OCI-LY7 (cell line): ENCODE measurements around the gene GPD1. TPM values are rescaled to one million over a fixed set of nuclear protein-coding genes. Genes with fewer than 3 reads are reported as not detected.

ENCODE experiments used
- BruUV-seq: library from RNA; stranded (reverse); fragments of 400-500 nt; replicated peaks from 2 replicates; lab custom pipeline; 2021; lab: Mats Ljungman, UMichigan
- CTCF ChIA-PET: fragments of 300-600 bp; sonication (Branson Sonifier 250); formaldehyde crosslinking; loops from one replicate; lab custom pipeline; 2022; ENCODE audit warnings: antibody characterized with exemption; ENCODE audit not compliant: unreplicated experiment; lab: Charles Lee
- POLR2A ChIA-PET: fragments of 300-600 bp; sonication (Branson Sonifier 250); formaldehyde crosslinking; loops from one replicate; lab custom pipeline; 2022; ENCODE audit warnings: antibody characterized with exemption; lab: Charles Lee
- DNase-seq: peaks from one replicate; pipeline ENCODE4 v3.0.0-alpha.2; 2015; ENCODE audit warnings: low spot score
- H2AFZ ChIP-seq: fragments of 200-600 bp; sonication (generic), shearing (Covaris generic); 2 replicates; pipeline ENCODE4 v1.6.1; 2014; ENCODE audit warnings: mild to moderate bottlenecking, antibody characterized with exemption, low read length, moderate library complexity
- H3K27ac ChIP-seq: fragments of 200-600 bp; sonication (generic); 2 replicates; pipeline ENCODE4 v1.5.1; 2014; ENCODE audit warnings: mixed run types, low read depth, mild to moderate bottlenecking, moderate library complexity, low read length, inconsistent platforms; ENCODE audit not compliant: poor library complexity, severe bottlenecking
- H3K36me3 ChIP-seq: fragments of 200-600 bp; sonication (generic); 2 replicates; pipeline ENCODE4 v1.6.1; 2014; ENCODE audit warnings: mild to moderate bottlenecking, antibody characterized with exemption, low read length, moderate library complexity, mixed read lengths; ENCODE audit not compliant: insufficient read depth
- H3K4me1 ChIP-seq: fragments of 200-600 bp; sonication (generic); 2 replicates; pipeline ENCODE4 v1.5.1; 2014; ENCODE audit warnings: mild to moderate bottlenecking, low read length; ENCODE audit not compliant: insufficient read depth, poor library complexity, severe bottlenecking
- H3K4me2 ChIP-seq: fragments of 200-600 bp; sonication (generic); 2 replicates; pipeline ENCODE4 v1.6.1; 2014; ENCODE audit warnings: mild to moderate bottlenecking, low read length
- H3K4me3 ChIP-seq: fragments of 200-600 bp; sonication (generic); 2 replicates; pipeline ENCODE4 v1.5.1; 2014; ENCODE audit warnings: mild to moderate bottlenecking, low read depth, low read length; ENCODE audit not compliant: poor library complexity, severe bottlenecking
- H3K79me2 ChIP-seq: fragments of 200-600 bp; sonication (generic); 2 replicates; pipeline ENCODE4 v1.6.1; 2016; ENCODE audit warnings: low read depth, mild to moderate bottlenecking, low read length, moderate library complexity, mixed read lengths; ENCODE audit not compliant: insufficient read depth
- H3K9me2 ChIP-seq: fragments of 200-600 bp; sonication (generic); 2 replicates; pipeline ENCODE4 v1.6.1; 2016; ENCODE audit warnings: mild to moderate bottlenecking, low read length, mixed read lengths; ENCODE audit not compliant: insufficient read depth
- H3K9me3 ChIP-seq: fragments of 200-600 bp; sonication (generic); 2 replicates; pipeline ENCODE4 v1.6.1; 2014; ENCODE audit warnings: mild to moderate bottlenecking, mixed run types, low read length, mixed read lengths
- H4K20me1 ChIP-seq: fragments of 200-600 bp; sonication (generic); 2 replicates; pipeline ENCODE4 v1.6.1; 2014; ENCODE audit warnings: mild to moderate bottlenecking, antibody characterized with exemption, low read length, moderate library complexity, mixed read lengths; ENCODE audit not compliant: insufficient read depth
- CTCF ChIP-seq: fragments of 200-600 bp; sonication (generic); conservative IDR thresholded peaks from 2 replicates; pipeline ENCODE4 v1.5.1; 2014; ENCODE audit warnings: mild to moderate bottlenecking, antibody characterized with exemption, low read length, moderate library complexity, mixed read lengths
- EZH2phosphoT487 ChIP-seq: fragments of 200-600 bp; sonication (generic); IDR thresholded peaks from 2 replicates; pipeline ENCODE4 v1.6.1; 2018; ENCODE audit warnings: low read depth, borderline replicate concordance, mild to moderate bottlenecking, mixed run types, antibody characterized with exemption, low read length, moderate library complexity, mixed read lengths
- intact Hi-C: fragments of 100-400 bp; cut with micrococcal nuclease; formaldehyde crosslinking; loops from one replicate; pipeline ENCODE4 v1.10.0; 2022; ENCODE audit not compliant: unreplicated experiment
- total RNA-seq, 2 experiments: library from RNA; depleted of rRNA in 1 of 2; stranded (reverse); fragments of >200 nt in 1 of 2; shearing (Covaris generic) in 1 of 2; gene quantifications; 2 replicates each; pipeline ENCODE4 v1.2.3, GENCODE V29; 2014 to 2022

GPD1 gene
- total RNA-seq, 2 experiments from 2014 or later = 0.47 to 1.2 TPM

GRCh38 chr12:50106907-50107306 lies 3.1 kb downstream of the GPD1 start:
- intact Hi-C loops = no loop called here
- H3K27ac ChIP-seq = no peak overlapping the region
- no peak for TF ChIP-seq CTCF
- no peak for TF ChIP-seq EZH2phosphoT487
- no peaks in the 10 kb centered on the region for H3K9me3 ChIP-seq
- ChIA-PET POLR2A (no interaction called here), CTCF (no interaction called here)
- H3K4me1 ChIP-seq = peaks cover 24% of the 10 kb centered on the region
- H3K4me3 ChIP-seq = no peak overlapping the region
- H3K79me2 ChIP-seq = no peaks in the 10 kb centered on the region
- DNase-seq = no peak
- no peak overlapping the region for H3K4me2 ChIP-seq
- H3K36me3 ChIP-seq = peaks cover under 1% of the 10 kb centered on the region; the same call in 1 of the 2 replicates
- H2AFZ ChIP-seq = no peak overlapping the region
- no peaks in the 10 kb centered on the region for H4K20me1 ChIP-seq
- H3K9me2 ChIP-seq = no peaks in the 10 kb centered on the region
- no TSS peak for BruUV-seq

- intact Hi-C loops = no loop called here
- no peaks in the 10 kb centered on the region for H4K20me1 ChIP-seq
- ChIA-PET CTCF (no interaction called here), POLR2A (interaction anchor here (0.8 to 0.9 kb wide), 2 partner anchors 18 to 93 kb away, joined by 3 to 5 read pairs; no protein-coding TSS in a partner anchor)
- H3K36me3 ChIP-seq = no peaks in the 10 kb centered on the region
- no peaks in the 10 kb centered on the region for H3K9me2 ChIP-seq
- no peak overlapping the region for H3K27ac ChIP-seq
- H3K4me1 ChIP-seq = peaks cover 24% of the 10 kb centered on the region
- no peak for DNase-seq
- TF ChIP-seq EZH2phosphoT487 (no peak), CTCF (no peak)
- H3K79me2 ChIP-seq = peaks cover 3% of the 10 kb centered on the region; the same call in 1 of the 2 replicates
- no peak overlapping the region for H3K4me2 ChIP-seq
- no peaks in the 10 kb centered on the region for H3K9me3 ChIP-seq
- H2AFZ ChIP-seq = no peak overlapping the region
- no TSS peak for BruUV-seq
- H3K4me3 ChIP-seq = no peak overlapping the region
Observed at GRCh38 chr12:50107416-50108268, 3.8 kb downstream of the GPD1 start.

GRCh38 chr12:50109319-50109718 lies 5.5 kb downstream of the GPD1 start:
- peak overlapping the region; percentile 57; the same call in 1 of the 2 replicates for H2AFZ ChIP-seq
- POLR2A ChIA-PET = interaction anchor here (0.5 to 3.7 kb wide), 5 partner anchors 13 to 182 kb away, joined by 3 to 17 read pairs (median 4); no protein-coding TSS in a partner anchor
- peaks cover 20% of the 10 kb centered on the region for H3K79me2 ChIP-seq
- no peak for DNase-seq
- no peak for TF ChIP-seq EZH2phosphoT487
- no peak for TF ChIP-seq CTCF
- H4K20me1 ChIP-seq = no peaks in the 10 kb centered on the region
- peaks cover 31% of the 10 kb centered on the region for H3K4me1 ChIP-seq
- H3K27ac ChIP-seq = peak overlapping the region; percentile 85
- CTCF ChIA-PET = interaction anchor here (3.7 to 3.9 kb wide), 2 partner anchors 24 to 39 kb away, joined by 26 to 35 read pairs; partner anchors contain the start of gene SMARCD1
- intact Hi-C loops = no loop called here
- no peaks in the 10 kb centered on the region for H3K9me2 ChIP-seq
- H3K9me3 ChIP-seq = no peaks in the 10 kb centered on the region
- H3K4me2 ChIP-seq = peak overlapping the region; percentile 77
- no TSS peak for BruUV-seq
- H3K36me3 ChIP-seq = no peaks in the 10 kb centered on the region
- no peak overlapping the region for H3K4me3 ChIP-seq
